RPMI8226 (cell line): ENCODE data around the gene LAMC3.

Experiments used
- DNase-seq: peaks from one replicate; pipeline ENCODE4 v3.0.0-alpha.2; 2015

Gene LAMC3

GRCh38 chr9:131008909-131009618 is at the start of gene LAMC3:
TSS of gene LAMC3 (plus strand) at chr9:131009174. CDS start at chr9:131009215, 41 bp downstream.
- DNase-seq: peak; percentile 67

- no peak for DNase-seq
Observed at GRCh38 chr9:130959809-130960334, 49.1 kb upstream of the LAMC3 start.

DNA sequence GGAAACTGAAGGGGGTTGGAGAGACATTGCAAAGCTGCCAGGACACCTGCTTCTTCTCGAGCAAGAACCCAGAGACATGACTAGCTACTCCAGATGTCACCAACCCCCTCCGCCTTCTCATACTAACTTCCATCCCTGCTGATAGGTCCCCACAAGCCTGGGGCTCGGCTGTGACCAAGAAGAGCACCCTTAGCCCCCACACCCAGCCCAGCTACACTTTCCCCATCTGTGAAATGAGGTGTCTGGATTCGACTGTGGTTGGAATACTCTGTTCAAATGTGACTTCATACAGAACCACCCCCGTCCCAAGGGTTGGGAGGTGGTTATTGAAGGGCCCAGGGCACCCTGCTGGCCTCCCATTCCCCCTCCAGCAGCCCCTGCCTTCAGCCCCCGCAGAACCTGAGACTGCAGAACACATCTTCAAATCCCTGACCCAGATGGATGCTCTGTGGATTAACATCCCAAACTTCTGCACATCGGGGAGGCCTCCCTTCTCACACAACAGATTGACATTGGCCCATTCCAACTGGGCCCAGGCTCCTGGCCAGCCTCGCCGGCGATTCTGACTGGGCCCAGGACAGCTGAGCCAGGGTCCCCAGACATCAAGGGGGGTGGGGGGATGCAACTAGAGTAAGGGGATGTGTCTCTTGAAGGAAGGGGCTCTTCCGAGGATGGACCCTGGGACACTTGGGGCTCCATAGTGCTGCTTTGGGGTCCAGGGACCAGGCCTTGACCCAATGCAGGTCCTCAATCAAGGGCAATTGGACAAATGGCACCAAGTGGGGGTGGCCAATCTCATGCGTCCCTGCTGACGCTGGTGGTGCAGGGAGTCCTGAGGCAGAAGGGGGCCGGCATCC is 48.2 kb upstream of the LAMC3 start:
- no peak for DNase-seq

DNA sequence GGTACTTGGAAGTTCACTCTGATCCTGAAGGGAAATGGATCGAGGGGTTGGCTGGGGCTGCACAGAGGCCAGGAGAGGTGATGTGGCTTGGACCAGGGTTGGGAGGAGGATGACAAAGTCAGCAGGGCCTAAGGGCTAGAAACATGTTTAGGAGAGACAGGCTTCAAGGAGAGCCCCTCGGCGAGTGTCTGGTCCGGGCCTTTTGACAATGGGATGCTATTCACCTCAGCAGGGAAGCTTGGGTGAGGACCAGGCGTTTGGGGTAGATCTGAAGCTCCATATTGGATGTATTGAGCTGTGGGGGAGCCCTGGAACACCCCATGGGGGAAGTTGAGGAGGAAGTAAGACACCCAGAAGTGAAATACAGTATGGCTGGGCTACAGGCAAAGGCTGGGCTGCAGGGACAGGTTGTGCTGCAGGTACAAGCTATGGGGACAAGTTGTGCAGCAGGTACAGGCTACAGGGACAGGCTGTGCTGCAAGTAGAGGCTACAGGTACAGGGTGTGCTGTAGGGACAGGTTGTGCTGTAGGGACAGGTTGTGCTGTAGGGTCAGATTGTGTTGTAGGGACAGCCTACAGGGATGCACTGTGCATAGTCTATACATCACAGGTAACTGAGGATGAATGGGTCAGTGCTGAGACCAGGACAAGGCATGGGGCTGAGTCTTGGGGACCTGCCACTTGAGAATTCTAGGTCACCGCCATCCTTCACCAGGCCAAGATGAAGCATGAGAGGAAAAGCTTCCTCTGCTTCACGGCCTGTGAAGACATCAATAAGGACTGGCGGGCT is 47.3 kb upstream of the LAMC3 start:
- DNase-seq: no peak

GRCh38 chr9:130962418-130963316 is 46.3 kb upstream of the LAMC3 start:
- no peak for DNase-seq

DNA sequence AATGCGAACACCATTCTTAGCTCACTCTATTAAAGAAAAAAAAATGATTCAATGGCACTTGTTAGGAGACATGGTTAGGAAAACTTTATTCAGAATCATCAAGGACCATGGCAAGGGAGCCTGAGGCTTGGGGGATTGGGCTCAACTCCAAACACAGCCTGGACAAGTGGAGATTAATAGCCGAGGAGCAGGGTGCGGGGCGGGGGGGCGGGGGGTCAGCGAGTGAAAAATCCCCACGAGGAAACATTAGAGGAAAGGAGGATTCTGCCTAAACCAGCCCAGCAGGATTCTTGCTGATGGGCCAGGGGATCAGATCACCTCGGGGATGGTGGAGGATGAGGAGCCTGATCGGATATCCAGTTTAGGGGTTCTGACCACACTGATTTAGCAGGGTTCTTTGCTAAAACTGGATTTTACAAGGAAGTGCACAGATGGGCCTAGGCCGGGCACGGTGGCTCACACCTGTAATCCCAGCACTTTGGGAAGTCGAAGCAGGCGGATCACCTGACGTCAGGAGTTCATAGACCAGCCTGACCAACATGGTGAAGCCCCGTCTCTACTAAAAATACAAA is 45.6 kb upstream of the LAMC3 start:
- no peak for DNase-seq

DNA sequence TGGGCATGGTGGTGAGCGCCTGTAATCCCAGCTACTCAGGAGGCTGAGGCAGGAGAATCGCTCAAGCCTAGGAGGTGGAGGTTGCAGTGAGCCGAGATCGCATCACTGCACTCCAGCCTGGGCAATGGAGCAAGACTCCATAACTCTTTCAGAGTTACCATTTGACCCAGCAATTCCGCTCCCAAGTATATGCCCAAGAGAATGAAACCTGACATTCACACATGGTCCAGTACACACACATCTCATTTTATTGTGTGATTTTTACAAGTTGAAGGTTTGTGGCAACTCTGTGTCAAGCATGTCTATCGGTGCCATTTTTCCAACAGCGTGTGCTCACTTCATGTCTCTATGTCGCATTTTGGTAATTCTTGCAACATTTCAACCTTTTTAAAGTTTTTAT is 45.1 kb upstream of the LAMC3 start:
- DNase-seq: no peak

- DNase-seq: no peak
Observed at GRCh38 chr9:130965680-130966079, 43.3 kb upstream of the LAMC3 start.

DNA sequence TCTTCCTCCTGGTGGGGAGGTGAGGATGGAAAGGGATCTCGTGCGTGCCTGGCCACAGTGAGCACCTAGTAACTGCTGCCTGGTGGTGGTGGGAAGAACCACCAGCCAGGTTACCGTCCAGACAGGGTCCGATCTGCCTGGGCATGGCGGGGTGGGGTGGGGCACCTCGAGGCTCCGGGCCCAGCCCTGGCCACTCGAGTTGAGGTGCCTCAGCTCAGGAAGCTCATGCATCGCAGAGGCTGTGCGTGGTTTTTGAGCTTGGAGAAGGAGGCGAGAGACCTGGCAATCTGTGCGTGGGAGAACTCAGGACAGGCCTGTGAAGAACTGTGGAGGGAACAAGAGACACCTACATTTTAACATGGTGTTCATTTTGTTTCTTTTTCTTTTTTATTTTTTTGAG is 38.9 kb upstream of the LAMC3 start:
- no peak for DNase-seq

DNA sequence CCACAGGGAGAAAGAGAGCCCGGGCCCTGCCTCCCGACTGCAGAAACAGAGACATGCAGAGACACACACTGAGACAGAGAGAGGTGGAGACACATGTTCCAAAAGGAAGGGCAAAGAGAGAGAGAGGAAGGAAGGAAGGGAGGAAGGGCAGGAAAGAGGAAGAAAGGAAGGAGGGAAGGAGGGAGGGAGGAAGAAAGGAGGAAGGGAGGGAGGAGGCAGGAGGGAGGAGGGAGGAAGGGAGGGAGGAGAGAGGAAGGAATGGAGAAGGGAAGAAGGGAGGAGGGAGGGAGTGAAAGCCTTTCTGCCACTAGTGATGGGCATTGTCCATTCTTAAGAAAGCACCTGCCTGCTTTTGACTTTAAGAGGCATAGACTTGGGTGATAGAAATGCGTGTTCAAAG is 38.1 kb upstream of the LAMC3 start:
- no peak for DNase-seq

DNA sequence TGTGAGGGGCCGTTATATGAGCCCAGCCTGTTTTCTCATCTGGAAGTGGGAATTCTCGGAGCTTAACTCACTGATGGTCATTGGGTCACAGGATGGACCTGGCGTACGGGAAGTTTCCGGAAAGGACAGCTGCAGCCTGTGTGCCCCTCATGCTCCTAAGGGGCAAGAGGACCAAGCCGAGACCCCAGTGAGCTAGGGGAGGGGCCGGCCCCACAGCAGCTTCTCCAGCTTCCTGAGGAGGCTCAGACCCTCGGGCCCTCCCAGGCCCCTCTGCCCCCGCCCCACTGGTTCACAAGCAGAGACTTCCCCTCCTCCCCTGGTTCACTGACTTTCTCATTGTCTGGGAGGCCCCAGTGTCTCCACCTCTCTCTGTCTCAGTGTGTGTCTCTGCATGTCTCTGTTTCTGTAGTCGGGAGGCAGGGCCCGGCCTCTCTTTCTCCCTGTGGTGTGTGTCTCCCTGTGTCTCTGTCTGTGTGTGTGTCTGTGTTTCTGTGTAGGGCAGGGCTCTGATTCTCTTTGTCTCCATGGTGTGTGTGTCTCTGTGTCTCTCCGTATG is 37.6 kb upstream of the LAMC3 start:
- DNase-seq: no peak

GRCh38 chr9:130972277-130972956 is 36.6 kb upstream of the LAMC3 start:
- DNase-seq: no peak

- DNase-seq: no peak
Observed at GRCh38 chr9:130972957-130973685, 35.9 kb upstream of the LAMC3 start.

GRCh38 chr9:130973686-130974281 is 35.2 kb upstream of the LAMC3 start:
- DNase-seq: no peak

- no peak for DNase-seq
Observed at GRCh38 chr9:130974697-130975096, 34.3 kb upstream of the LAMC3 start.

DNA sequence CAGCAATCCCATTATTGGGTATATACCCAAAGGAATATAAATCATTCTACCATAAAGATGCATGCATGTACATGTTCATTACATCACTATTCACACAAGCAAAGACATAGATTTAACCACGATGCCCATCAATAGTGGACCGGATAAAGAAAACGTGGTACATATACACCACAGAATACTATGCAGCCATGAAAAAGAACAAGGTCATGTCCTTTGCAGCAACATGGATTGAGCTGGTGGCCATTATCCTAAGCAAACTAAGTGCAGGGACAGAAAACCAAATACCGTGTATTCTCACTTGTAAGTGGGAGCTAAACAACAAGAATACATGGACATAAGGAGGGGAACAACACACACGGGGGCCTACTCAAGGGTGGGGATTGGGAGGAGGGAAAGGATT is 33.8 kb upstream of the LAMC3 start:
- DNase-seq: no peak

DNA sequence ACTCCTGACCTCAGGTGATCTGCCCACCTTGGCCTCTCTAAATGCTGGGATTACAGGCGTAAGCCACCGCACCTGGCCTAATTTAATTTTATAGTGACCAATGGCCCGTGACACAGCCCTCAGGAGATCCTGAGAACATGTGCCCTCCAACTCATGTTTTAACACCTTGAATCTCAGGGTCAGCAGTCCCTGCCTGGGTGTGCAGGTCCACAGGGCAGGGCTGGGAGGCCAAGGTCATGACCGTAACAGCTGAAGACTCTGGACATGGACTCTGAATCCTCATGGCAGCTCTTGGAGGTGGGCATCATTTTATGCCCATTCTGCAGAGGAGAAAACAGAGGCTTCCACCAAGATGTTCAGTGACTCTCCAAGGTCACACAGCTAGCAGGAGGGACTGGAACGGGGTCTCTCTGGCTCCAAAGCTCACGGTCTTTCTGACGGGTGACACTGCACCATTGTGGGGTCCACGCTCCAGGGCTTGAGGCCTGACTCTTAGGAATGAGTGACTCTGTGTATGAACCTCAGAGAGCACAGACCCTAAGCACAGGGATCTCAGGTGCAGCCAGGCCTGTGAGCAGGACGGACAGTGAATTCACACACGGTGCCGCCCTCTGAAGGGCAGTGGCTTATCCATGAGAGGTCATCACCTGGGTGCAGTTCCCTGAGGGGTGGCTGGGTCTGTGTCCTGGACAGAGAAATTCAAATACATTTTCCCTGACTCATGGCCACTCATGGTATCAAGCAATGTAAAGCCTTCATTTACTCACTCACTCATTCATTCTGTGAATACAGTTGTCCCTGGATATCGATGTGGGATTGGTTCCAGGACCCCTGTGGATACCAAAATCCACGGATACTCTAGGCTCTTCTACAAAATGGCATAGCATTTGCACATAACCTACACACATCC is 32.8 kb upstream of the LAMC3 start:
- no peak for DNase-seq

DNA sequence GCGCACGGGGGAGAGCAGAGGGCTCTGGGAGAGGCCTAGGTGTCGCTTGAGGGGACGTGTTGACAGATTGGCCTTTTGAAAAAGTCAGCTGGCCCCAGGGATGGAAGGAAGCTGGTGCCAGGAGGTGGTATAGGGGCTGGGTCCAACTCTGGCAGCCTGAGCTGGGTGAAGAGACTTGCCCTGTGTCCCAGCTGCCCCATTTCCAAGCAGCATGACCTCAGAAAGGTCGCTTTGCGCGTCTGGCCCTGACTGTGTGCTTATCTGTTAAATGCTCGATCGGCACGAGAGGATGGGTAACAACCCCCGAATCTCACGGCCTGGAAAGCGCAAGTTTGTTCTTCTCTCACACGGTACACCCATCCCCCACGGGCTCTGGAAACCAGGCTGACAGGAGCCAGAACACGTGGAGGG is 31.2 kb upstream of the LAMC3 start:
- DNase-seq: no peak
